ENCODE results near the gene LRCH1. TPM values are rescaled to one million over a fixed set of nuclear protein-coding genes. Genes with fewer than 3 reads are reported as not detected.

The LRCH1 gene
- total and polyA plus RNA-seq, 2 of the 4 experiments (the other 2 are of a cell fraction), result 7.0 to 8.8 TPM

- Histone ChIP-seq H4K5ac (ENCODE audit: low read depth, low read length) (no peak overlapping the region), H3K23ac (ENCODE audit: low read depth, low read length) (0 out of 2 replicates have a peak overlapping the region, but pooled peaks have one; percentile 37), H2BK120ac (ENCODE audit: low read depth, low read length) (peak overlapping the region; percentile 3; the same call in 1 of the 2 replicates), H3K9me3 (ENCODE audit: control insufficient read depth, insufficient read depth, low read length) (no peaks in the 10 kb centered on the region), H3K14ac (replicated peaks; ENCODE audit: low read depth, low read length) (peak overlapping the region; percentile 7; the same call in 1 of the 2 replicates), H3K9ac (ENCODE audit: low read depth, low read length) (no peak overlapping the region), H3K9me1 (ENCODE audit: insufficient read depth, low read length) (peaks cover 9% of the 10 kb centered on the region), H4K20me1 (ENCODE audit: insufficient read depth, low read length) (peaks cover 43% of the 10 kb centered on the region), H3K36me3 (ENCODE audit: control insufficient read depth, insufficient read depth, low read length) (no peaks in the 10 kb centered on the region), H4K8ac (ENCODE audit: low read depth in 2 of 2, low read length in 2 of 2) (no peak overlapping the region), H2AK5ac (ENCODE audit: low read depth, low read length) (peak overlapping the region; percentile 64; the same call in 1 of the 2 replicates), H3K4me1 (ENCODE audit: control insufficient read depth, insufficient read depth, low read length) (peaks cover 13% of the 10 kb centered on the region), H2BK15ac (ENCODE audit: low read depth, low read length) (no peak overlapping the region), H4K91ac (ENCODE audit: insufficient read depth, low read depth, low read length) (no peak overlapping the region), H3K27me3 (ENCODE audit: control insufficient read depth, insufficient read depth, low read length) (no peaks in the 10 kb centered on the region), H2AK9ac (replicated peaks; ENCODE audit: low read depth, low read length, poor library complexity) (no peak overlapping the region), H3K4me2 (ENCODE audit: low read depth, low read length) (no peak overlapping the region), H3K4ac (ENCODE audit: low read depth, low read length) (peak overlapping the region; percentile 34; the same call in 1 of the 2 replicates), H3K18ac (ENCODE audit: low read depth, low read length) (peak overlapping the region; percentile 16; the same call in 1 of the 2 replicates), H3K4me3 (ENCODE audit: insufficient read depth, low read depth, low read length) (no peak overlapping the region), H3K56ac (ENCODE audit: extremely low read depth, insufficient read depth, low read length) (no peak overlapping the region), H3K27ac (ENCODE audit: insufficient read depth, low read length) (no peak overlapping the region), H3K79me1 (ENCODE audit: low read depth in 1 of 2, low read length in 2 of 2) (peaks cover 30 to 85% of the 10 kb centered on the region in 2 experiments), H2AFZ (replicated peaks; ENCODE audit: low read length, poor library complexity) (no peak overlapping the region), H2BK5ac (ENCODE audit: low read depth, low read length, poor library complexity, severe bottlenecking) (no peak overlapping the region), H2BK20ac (ENCODE audit: low read depth, low read length) (no peak overlapping the region)
- no TSS peak for BruUV-seq (replicated peaks)
- WGBS, 2 experiments (ENCODE audit: extremely low coverage in 2 of 2, insufficient read length in 1 of 2), result no CpG with 5 or more reads among the region's 3 CpGs
- intact Hi-C loops (cut with micrococcal nuclease) (no loop called here), dilution Hi-C loops (cut with HindIII; ENCODE audit: low sequenced_read_pairs, unreplicated experiment) (no loop called here), in situ Hi-C loops (cut with MboI; ENCODE audit: low sequenced_read_pairs) (no loop called here)
- CTCF ChIA-PET, result no interaction called here
- POLR2A ChIA-PET (ENCODE audit: unreplicated experiment), result no interaction called here
- no peak for TF ChIP-seq FOS (IDR thresholded peaks at IDR 0.05; ENCODE audit: low read depth, low read length)
- no peak for TF ChIP-seq POLR2A (IDR thresholded peaks at IDR 0.05; ENCODE audit: low read depth, low read length)
- TF ChIP-seq ELK1 (IDR thresholded peaks at IDR 0.05; ENCODE audit: borderline replicate concordance, low read depth, low read length), result no peak
- no peak for TF ChIP-seq BHLHE40 (IDR thresholded peaks at IDR 0.05; ENCODE audit: low read depth, low read length)
- TF ChIP-seq RFX5 (IDR thresholded peaks at IDR 0.05; ENCODE audit: low read depth, low read length), result no peak
- TF ChIP-seq MAZ (IDR thresholded peaks at IDR 0.05; ENCODE audit: borderline replicate concordance, low read depth, low read length), result no peak
- no peak for TF ChIP-seq MAFK (IDR thresholded peaks at IDR 0.05; ENCODE audit: low read depth, low read length)
- TF ChIP-seq CTCF (conservative IDR thresholded peaks at IDR 0.05; ENCODE audit: low read depth, low read length), result no peak
- TF ChIP-seq CEBPB (IDR thresholded peaks at IDR 0.05; ENCODE audit: low read depth, low read length), result no peak
- no peak for ATAC-seq (ENCODE audit: low read depth)
- no peak for DNase-seq
Observed at GRCh38 chr13:46600943-46601311, 48.0 kb downstream of the LRCH1 start.
